ENCODE results near the gene SEC14L5.

The SEC14L5 gene

GRCh38 chr16:4979164-4979563 is 21.0 kb downstream of the SEC14L5 start:
- no peak overlapping the region for H3K9ac ChIP-seq (ENCODE audit: low read length)
- H3K9me3 ChIP-seq (ENCODE audit: insufficient read depth, low read length), result peaks cover 3% of the 10 kb centered on the region; the same call in 1 of the 2 replicates
- no peak overlapping the region for H3K4me2 ChIP-seq (ENCODE audit: low read length)
- H3K36me3 ChIP-seq (replicated peaks; ENCODE audit: low read depth, low read length), result peaks cover 3% of the 10 kb centered on the region
- H3K27ac ChIP-seq (ENCODE audit: low read length), result no peak overlapping the region
- H4K20me1 ChIP-seq (ENCODE audit: insufficient read depth, low read length), result peaks cover 3% of the 10 kb centered on the region; the same call in 1 of the 2 replicates
- TF ChIP-seq EZH2phosphoT487 (IDR thresholded peaks at IDR 0.05; ENCODE audit: low read depth), result no peak
- no peak for TF ChIP-seq CTCF (IDR thresholded peaks at IDR 0.05; ENCODE audit: low read depth, low read length)
- H2AFZ ChIP-seq (ENCODE audit: low read depth, low read length), result no peak overlapping the region
- H3K79me2 ChIP-seq (ENCODE audit: low read length), result no peaks in the 10 kb centered on the region
- peaks cover 7% of the 10 kb centered on the region for H3K27me3 ChIP-seq (ENCODE audit: low read depth, low read length)
- H3K4me1 ChIP-seq (ENCODE audit: low read length), result peaks cover 14% of the 10 kb centered on the region
- H3K4me3 ChIP-seq (ENCODE audit: low read length), result no peak overlapping the region

- peaks cover 3% of the 10 kb centered on the region; the same call in 1 of the 2 replicates for H4K20me1 ChIP-seq (ENCODE audit: insufficient read depth, low read length)
- H3K9ac ChIP-seq (ENCODE audit: low read length), result no peak overlapping the region
- H3K36me3 ChIP-seq (replicated peaks; ENCODE audit: low read depth, low read length), result peaks cover 3% of the 10 kb centered on the region
- TF ChIP-seq CTCF (IDR thresholded peaks at IDR 0.05; ENCODE audit: low read depth, low read length) (no peak), EZH2phosphoT487 (IDR thresholded peaks at IDR 0.05; ENCODE audit: low read depth) (no peak)
- peaks cover 18% of the 10 kb centered on the region for H3K4me1 ChIP-seq (ENCODE audit: low read length)
- no peaks in the 10 kb centered on the region for H3K79me2 ChIP-seq (ENCODE audit: low read length)
- H3K4me3 ChIP-seq (ENCODE audit: low read length), result no peak overlapping the region
- H3K4me2 ChIP-seq (ENCODE audit: low read length), result no peak overlapping the region
- H3K9me3 ChIP-seq (ENCODE audit: insufficient read depth, low read length), result peaks cover 3% of the 10 kb centered on the region; the same call in 1 of the 2 replicates
- peaks cover 7% of the 10 kb centered on the region for H3K27me3 ChIP-seq (ENCODE audit: low read depth, low read length)
- H2AFZ ChIP-seq (ENCODE audit: low read depth, low read length), result no peak overlapping the region
- H3K27ac ChIP-seq (ENCODE audit: low read length), result no peak overlapping the region
These were observed 21.9 kb downstream of the SEC14L5 start for GRCh38 chr16:4979736-4980660.

DNA sequence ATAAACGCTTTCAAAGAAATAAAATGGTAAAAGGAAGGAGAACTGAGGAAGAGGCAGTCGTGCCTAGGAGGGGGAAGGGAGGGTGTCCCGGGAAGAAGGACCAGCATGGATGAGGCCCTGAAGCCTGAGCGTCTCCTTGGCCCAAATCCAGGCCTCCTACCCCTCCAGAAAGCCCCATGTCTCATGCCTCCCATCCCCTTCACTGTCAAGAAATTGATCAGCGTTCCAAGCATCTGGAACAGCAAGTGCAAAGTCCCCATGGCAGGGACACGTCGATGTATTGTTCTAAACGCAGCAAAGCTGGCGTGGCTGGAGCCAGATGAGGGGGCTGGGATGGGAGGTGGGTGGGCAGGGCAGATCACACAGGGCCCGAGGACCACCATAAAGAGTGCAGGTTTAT is 22.6 kb downstream of the SEC14L5 start:
- no peak overlapping the region for H3K27ac ChIP-seq (ENCODE audit: low read length)
- peaks cover 3% of the 10 kb centered on the region for H3K36me3 ChIP-seq (replicated peaks; ENCODE audit: low read depth, low read length)
- H3K9ac ChIP-seq (ENCODE audit: low read length), result no peak overlapping the region
- H4K20me1 ChIP-seq (ENCODE audit: insufficient read depth, low read length), result peaks cover 1% of the 10 kb centered on the region; the same call in 1 of the 2 replicates
- peaks cover 15% of the 10 kb centered on the region for H3K4me1 ChIP-seq (ENCODE audit: low read length)
- no peak overlapping the region for H3K4me3 ChIP-seq (ENCODE audit: low read length)
- H3K4me2 ChIP-seq (ENCODE audit: low read length), result no peak overlapping the region
- peaks cover 3% of the 10 kb centered on the region; the same call in 1 of the 2 replicates for H3K9me3 ChIP-seq (ENCODE audit: insufficient read depth, low read length)
- no peak overlapping the region for H2AFZ ChIP-seq (ENCODE audit: low read depth, low read length)
- H3K79me2 ChIP-seq (ENCODE audit: low read length), result no peaks in the 10 kb centered on the region
- TF ChIP-seq CTCF (IDR thresholded peaks at IDR 0.05; ENCODE audit: low read depth, low read length) (no peak), EZH2phosphoT487 (IDR thresholded peaks at IDR 0.05; ENCODE audit: low read depth) (no peak)
- peaks cover 7% of the 10 kb centered on the region for H3K27me3 ChIP-seq (ENCODE audit: low read depth, low read length)

GRCh38 chr16:4981473-4981872 is 23.3 kb downstream of the SEC14L5 start:
- Histone ChIP-seq H3K4me3 (ENCODE audit: low read length) (no peak overlapping the region), H3K36me3 (replicated peaks; ENCODE audit: low read depth, low read length) (peaks cover 2% of the 10 kb centered on the region), H3K4me2 (ENCODE audit: low read length) (no peak overlapping the region), H3K27me3 (ENCODE audit: low read depth, low read length) (peaks cover 7% of the 10 kb centered on the region), H4K20me1 (ENCODE audit: insufficient read depth, low read length) (no peaks in the 10 kb centered on the region), H3K27ac (ENCODE audit: low read length) (no peak overlapping the region), H2AFZ (ENCODE audit: low read depth, low read length) (no peak overlapping the region), H3K4me1 (ENCODE audit: low read length) (peaks cover 16% of the 10 kb centered on the region), H3K9ac (ENCODE audit: low read length) (no peak overlapping the region), H3K79me2 (ENCODE audit: low read length) (no peaks in the 10 kb centered on the region), H3K9me3 (ENCODE audit: insufficient read depth, low read length) (peaks cover 3% of the 10 kb centered on the region; the same call in 1 of the 2 replicates)
- no peak for TF ChIP-seq EZH2phosphoT487 (IDR thresholded peaks at IDR 0.05; ENCODE audit: low read depth)
- no peak for TF ChIP-seq CTCF (IDR thresholded peaks at IDR 0.05; ENCODE audit: low read depth, low read length)

All from OCI-LY3 (cell line).